Stomach (tissue), 4 donors: ENCODE measurements around the gene CAMK2G.

Experiments
- CTCF ChIP-seq, 7 experiments: fragments of 450-650 bp in 4 of 7; fragments of 200-600 bp in 3 of 7; sonication (generic) in 3 of 7; IDR thresholded peaks; one replicate each; pipeline ENCODE4 v1.5.1; 2016 to 2019; ENCODE audit warnings: antibody characterized with exemption in 7 of 7, control low read depth in 2 of 7, mild to moderate bottlenecking in 1 of 7
- EP300 ChIP-seq: sonication (generic); formaldehyde crosslinking; IDR thresholded peaks from one replicate; pipeline ENCODE4 v1.6.1; 2017; ENCODE audit warnings: antibody characterized with exemption
- POLR2A ChIP-seq, 4 donors: fragments of 450-650 bp; IDR thresholded peaks; one replicate each; pipeline ENCODE4 v1.6.1; 2016; ENCODE audit warnings: antibody characterized with exemption in 4 of 4, control low read depth in 2 of 4, mild to moderate bottlenecking in 1 of 4, moderate library complexity in 1 of 4
- POLR2AphosphoS5 ChIP-seq, 3 donors: sonication (generic); formaldehyde crosslinking; IDR thresholded peaks; one replicate each; pipeline ENCODE4 v1.6.1; 2016; ENCODE audit warnings: antibody characterized with exemption in 3 of 3

GRCh38 chr10:73802276-73802991 lies 71.9 kb downstream of the CAMK2G start:
- TF ChIP-seq CTCF (IDR thresholded peaks at IDR 0.05) = no peak
- TF ChIP-seq POLR2AphosphoS5 (IDR thresholded peaks at IDR 0.05) = peak in 1 of 3 donors; percentile 5
- TF ChIP-seq POLR2A (IDR thresholded peaks at IDR 0.05) = no peak
- TF ChIP-seq EP300 = no peak
